Keratinocyte (primary cell): ENCODE results near the gene ADCY5. TPM values are rescaled to one million over a fixed set of nuclear protein-coding genes. Genes with fewer than 3 reads are reported as not detected.

Experiments used
- DNase-seq: peaks from one replicate; pipeline ENCODE4 v3.0.0-alpha.2; 2011; ENCODE audit warnings: low read depth, missing footprints, low spot score
- FAIRE-seq: peaks from 2 replicates; lab custom pipeline; 2011; peaks lifted over from hg19 to GRCh38; lab: Jason Lieb, UNC
- H2AFZ ChIP-seq: 2 replicates; pipeline ENCODE4 v1.6.0; 2012; ENCODE audit warnings: low read length, control low read depth, inconsistent platforms; ENCODE audit not compliant: control insufficient read depth
- H3K27ac ChIP-seq: 2 replicates; pipeline ENCODE4 v1.5.1; 2011; ENCODE audit warnings: low read length; ENCODE audit not compliant: control insufficient read depth, insufficient read depth
- H3K27me3 ChIP-seq: 3 replicates; pipeline ENCODE4 v1.6.0; 2011; ENCODE audit warnings: low read length; ENCODE audit not compliant: control insufficient read depth, insufficient read depth; ENCODE audit errors: extremely low read depth
- H3K36me3 ChIP-seq, 2 experiments: 2 replicates in 1 of 2; 3 replicates in 1 of 2; pipeline ENCODE4 v1.5.1; 2011; ENCODE audit warnings: low read length in 2 of 2, mild to moderate bottlenecking in 1 of 2; ENCODE audit not compliant: control insufficient read depth in 2 of 2, insufficient read depth in 2 of 2; ENCODE audit errors: extremely low read depth in 1 of 2
- H3K4me1 ChIP-seq: 3 replicates; pipeline ENCODE4 v1.5.1; 2011; ENCODE audit warnings: low read length; ENCODE audit not compliant: control insufficient read depth, insufficient read depth; ENCODE audit errors: extremely low read depth
- H3K4me2 ChIP-seq: 3 replicates; pipeline ENCODE4 v1.6.0; 2011; ENCODE audit warnings: low read depth, low read length; ENCODE audit not compliant: control insufficient read depth, insufficient read depth; ENCODE audit errors: extremely low read depth
- H3K4me3 ChIP-seq, 3 experiments: fragments of 200-600 bp in 1 of 3; sonication (generic) in 1 of 3; 2 replicates in 2 of 3; 3 replicates in 1 of 3; pipeline ENCODE4 v1.5.1; 2011 to 2016; ENCODE audit warnings: low read length in 3 of 3, mild to moderate bottlenecking in 3 of 3, control low read depth in 2 of 3, inconsistent platforms in 1 of 3, low read depth in 1 of 3, mixed read lengths in 1 of 3, mixed run types in 1 of 3, moderate library complexity in 1 of 3; ENCODE audit not compliant: control insufficient read depth in 2 of 3, insufficient read depth in 2 of 3; ENCODE audit errors: extremely low read depth in 1 of 3
- H3K79me2 ChIP-seq: 2 replicates; pipeline ENCODE4 v1.6.0; 2012; ENCODE audit warnings: low read length; ENCODE audit not compliant: control insufficient read depth, insufficient read depth
- H3K9ac ChIP-seq: 3 replicates; pipeline ENCODE4 v1.6.0; 2011; ENCODE audit warnings: low read length; ENCODE audit not compliant: control insufficient read depth, insufficient read depth; ENCODE audit errors: extremely low read depth
- H3K9me1 ChIP-seq: 3 replicates; pipeline ENCODE4 v1.6.0; 2011; ENCODE audit warnings: low read length; ENCODE audit not compliant: control insufficient read depth, insufficient read depth; ENCODE audit errors: extremely low read depth
- H3K9me3 ChIP-seq: 2 replicates; pipeline ENCODE4 v1.5.1; 2012; ENCODE audit warnings: low read depth, low read length; ENCODE audit not compliant: control insufficient read depth
- H4K20me1 ChIP-seq: 3 replicates; pipeline ENCODE4 v1.6.0; 2011; ENCODE audit warnings: low read length; ENCODE audit not compliant: control insufficient read depth, insufficient read depth; ENCODE audit errors: extremely low read depth
- EZH2 ChIP-seq: IDR thresholded peaks from one replicate; pipeline ENCODE4 v1.6.1; 2012; ENCODE audit warnings: inconsistent platforms, mild to moderate bottlenecking, low read length, moderate library complexity
- dilution Hi-C: fragments of 300-500 bp; cut with MboI; formaldehyde crosslinking; loops from one replicate; pipeline ENCODE4 v1.7.0; 2020; ENCODE audit warnings: low sequenced_read_pairs; ENCODE audit not compliant: extremely low pct_ligation_motif_present
- polyA plus RNA-seq, 5 experiments: library from polyadenylated mRNA; depleted of rRNA in 3 of 5; stranded (reverse) in 3 of 5; stranded (forward) in 1 of 5; unstranded in 1 of 5; fragments of >200 nt; gene quantifications; 1 replicate in 1 of 5; 2 replicates in 3 of 5; 3 replicates in 1 of 5; pipeline versions ENCODE4 v1.2.1 to v1.2.3, GENCODE V29; 2011 to 2012; ENCODE audit warnings: missing spikeins in 2 of 5, low read depth in 1 of 5, low replicate concordance in 1 of 5
- TF ChIP-seq, protein P1 (sequence below), 3 experiments: IDR thresholded peaks in 1 of 3; conservative IDR thresholded peaks in 1 of 3; optimal IDR thresholded peaks in 1 of 3; 2 replicates in 2 of 3; 3 replicates in 1 of 3; pipeline versions ENCODE3 to v1.5.1; 2011; ENCODE audit warnings: low read length in 3 of 3, mild to moderate bottlenecking in 3 of 3, moderate library complexity in 2 of 3, control low read depth in 1 of 3, inconsistent platforms in 1 of 3; ENCODE audit not compliant: insufficient read depth in 2 of 3; ENCODE audit errors: extremely low read depth in 1 of 3

Gene ADCY5
- polyA plus RNA-seq, 1 donor (not counting 4 experiments of a cell fraction or from before 2014, with no cell fraction given): not detected

DNA sequence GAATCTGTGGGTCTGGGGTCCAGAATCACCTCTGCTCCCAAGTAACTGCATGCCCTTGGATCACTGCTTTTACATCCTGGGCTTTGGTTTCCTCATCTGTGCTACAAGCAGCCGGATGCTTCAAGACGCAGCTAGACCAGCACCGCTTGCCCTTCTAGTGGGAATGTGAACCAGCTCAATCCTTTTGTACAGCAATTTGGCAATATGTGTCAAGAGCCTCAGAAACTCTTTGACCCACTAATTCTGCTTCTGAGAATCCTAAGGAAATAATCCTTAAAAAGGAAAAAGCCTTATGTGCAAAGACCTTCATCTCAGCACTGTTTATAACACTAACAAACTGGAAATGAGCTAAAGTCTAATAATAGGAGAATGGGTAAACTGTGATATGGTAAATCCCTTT is 48.7 kb downstream of the ADCY5 start:
- H3K4me3 ChIP-seq: no peak overlapping the region
- H3K4me1 ChIP-seq: peaks cover 7% of the 10 kb centered on the region
- no peaks in the 10 kb centered on the region for H3K9me1 ChIP-seq
- FAIRE-seq (no peak), DNase-seq (no peak)
- no peaks in the 10 kb centered on the region for H3K36me3 ChIP-seq
- H2AFZ ChIP-seq: no peak overlapping the region
- no peaks in the 10 kb centered on the region for H4K20me1 ChIP-seq
- H3K9me3 ChIP-seq: no peaks in the 10 kb centered on the region
- no peak overlapping the region for H3K4me2 ChIP-seq
- no peaks in the 10 kb centered on the region for H3K79me2 ChIP-seq
- H3K9ac ChIP-seq: no peak overlapping the region
- no peak for TF ChIP-seq EZH2
- TF ChIP-seq, protein P1, sequence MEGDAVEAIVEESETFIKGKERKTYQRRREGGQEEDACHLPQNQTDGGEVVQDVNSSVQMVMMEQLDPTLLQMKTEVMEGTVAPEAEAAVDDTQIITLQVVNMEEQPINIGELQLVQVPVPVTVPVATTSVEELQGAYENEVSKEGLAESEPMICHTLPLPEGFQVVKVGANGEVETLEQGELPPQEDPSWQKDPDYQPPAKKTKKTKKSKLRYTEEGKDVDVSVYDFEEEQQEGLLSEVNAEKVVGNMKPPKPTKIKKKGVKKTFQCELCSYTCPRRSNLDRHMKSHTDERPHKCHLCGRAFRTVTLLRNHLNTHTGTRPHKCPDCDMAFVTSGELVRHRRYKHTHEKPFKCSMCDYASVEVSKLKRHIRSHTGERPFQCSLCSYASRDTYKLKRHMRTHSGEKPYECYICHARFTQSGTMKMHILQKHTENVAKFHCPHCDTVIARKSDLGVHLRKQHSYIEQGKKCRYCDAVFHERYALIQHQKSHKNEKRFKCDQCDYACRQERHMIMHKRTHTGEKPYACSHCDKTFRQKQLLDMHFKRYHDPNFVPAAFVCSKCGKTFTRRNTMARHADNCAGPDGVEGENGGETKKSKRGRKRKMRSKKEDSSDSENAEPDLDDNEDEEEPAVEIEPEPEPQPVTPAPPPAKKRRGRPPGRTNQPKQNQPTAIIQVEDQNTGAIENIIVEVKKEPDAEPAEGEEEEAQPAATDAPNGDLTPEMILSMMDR (optimal IDR thresholded peaks at IDR 0.05 in 1 of 3, IDR thresholded peaks at IDR 0.05 in 1 of 3, conservative IDR thresholded peaks at IDR 0.05 in 1 of 3; ENCODE audit: extremely low read depth in 1 of 3, insufficient read depth in 2 of 3, low read length in 3 of 3): no peak
- dilution Hi-C loops: no loop called here
- H3K27ac ChIP-seq: no peak overlapping the region
- H3K27me3 ChIP-seq: peaks cover 20% of the 10 kb centered on the region

DNA sequence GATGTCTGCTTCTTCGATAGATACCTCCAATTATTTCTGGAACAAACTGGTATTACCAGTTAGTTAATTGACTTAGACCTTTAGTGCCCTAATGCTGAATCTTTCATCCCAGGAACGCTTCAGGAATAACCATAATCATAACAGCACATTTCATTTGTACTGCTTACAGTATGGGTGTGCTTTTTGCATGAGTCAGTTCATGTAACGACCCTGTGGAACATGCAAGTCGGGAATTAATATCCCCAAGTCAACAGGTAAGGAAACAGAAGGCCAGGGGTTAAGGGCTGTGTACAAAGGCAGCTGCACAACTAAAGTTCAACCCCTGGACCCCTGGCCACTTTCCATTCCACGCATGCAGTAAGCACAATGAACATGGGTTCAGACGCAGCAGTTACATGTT is 49.2 kb downstream of the ADCY5 start:
- Histone ChIP-seq H3K27me3 (peaks cover 20% of the 10 kb centered on the region), H3K27ac (no peak overlapping the region), H3K79me2 (no peaks in the 10 kb centered on the region), H3K4me2 (no peak overlapping the region), H3K9me3 (no peaks in the 10 kb centered on the region), H3K9me1 (no peaks in the 10 kb centered on the region), H3K4me3 (no peak overlapping the region), H3K36me3 (no peaks in the 10 kb centered on the region), H2AFZ (no peak overlapping the region), H3K4me1 (peaks cover 7% of the 10 kb centered on the region), H4K20me1 (no peaks in the 10 kb centered on the region), H3K9ac (no peak overlapping the region)
- no peak for DNase-seq
- dilution Hi-C loops: no loop called here
- FAIRE-seq: no peak
- TF ChIP-seq, protein P1 (optimal IDR thresholded peaks at IDR 0.05 in 1 of 3, IDR thresholded peaks at IDR 0.05 in 1 of 3, conservative IDR thresholded peaks at IDR 0.05 in 1 of 3; ENCODE audit: extremely low read depth in 1 of 3, insufficient read depth in 2 of 3, low read length in 3 of 3): no peak
- no peak for TF ChIP-seq EZH2
